HG02938 (cell line): ENCODE measurements around the gene HSPB7.
"Not testable (repeated sequence)": the region's sequence is repeated elsewhere in the genome, so short reads cannot be mapped to it uniquely, and the experiment has no call there.

Experiments used
- ATAC-seq: cut with Tn5 transposase; IDR thresholded peaks from one replicate; pipeline ENCODE4 v1.9.1; 2021; ENCODE audit warnings: mild to moderate bottlenecking, moderate library complexity; ENCODE audit not compliant: unreplicated experiment

Gene HSPB7

GRCh38 chr1:16009030-16009460, 8.8 kb downstream of the HSPB7 start:
- no peak for ATAC-seq

GRCh38 chr1:16007671-16008341, 10.0 kb downstream of the HSPB7 start:
- no peak for ATAC-seq

GRCh38 chr1:16006552-16007485, 11.0 kb downstream of the HSPB7 start:
- no peak for ATAC-seq

GRCh38 chr1:16006010-16006409, 11.8 kb downstream of the HSPB7 start:
- no peak for ATAC-seq

GRCh38 chr1:16005597-16005996, 12.2 kb downstream of the HSPB7 start:
- ATAC-seq: no peak

- not testable (repeated sequence) for ATAC-seq
Observed at GRCh38 chr1:16001274-16001673, 16.6 kb downstream of the HSPB7 start.

- ATAC-seq: no peak
Observed at GRCh38 chr1:15998929-15999328, 18.9 kb downstream of the HSPB7 start.

- ATAC-seq: no peak
Observed at GRCh38 chr1:15997637-15998280, 20.1 kb downstream of the HSPB7 start.

- no peak for ATAC-seq
Observed at GRCh38 chr1:15997076-15997585, 20.7 kb downstream of the HSPB7 start.

- no peak for ATAC-seq
Observed at GRCh38 chr1:15994590-15995351, 23.1 kb downstream of the HSPB7 start.

- no peak for ATAC-seq
Observed at GRCh38 chr1:15994081-15994480, 23.8 kb downstream of the HSPB7 start.

GRCh38 chr1:15993666-15994065, 24.2 kb downstream of the HSPB7 start:
- no peak for ATAC-seq

GRCh38 chr1:15992582-15993500, 25.0 kb downstream of the HSPB7 start:
- ATAC-seq: no peak

GRCh38 chr1:15992187-15992553, 25.7 kb downstream of the HSPB7 start:
- no peak for ATAC-seq

GRCh38 chr1:15991427-15992186, 26.2 kb downstream of the HSPB7 start:
- ATAC-seq: no peak

GRCh38 chr1:15989776-15990175, 28.1 kb downstream of the HSPB7 start:
- ATAC-seq: no peak

- no peak for ATAC-seq
Observed at GRCh38 chr1:15988856-15989736, 28.7 kb downstream of the HSPB7 start.
